Trophoblast cell (in vitro differentiated cells and primary cell): Measurements from ENCODE around the gene EEFSEC.

Experiments
- DNase-seq, 2 donors: peaks; one replicate each; pipeline ENCODE4 v3.0.0-alpha.2; 2016
- H2AFZ ChIP-seq: 2 replicates; pipeline ENCODE4 v1.6.1; 2013; ENCODE audit warnings: low read length, moderate library complexity, mild to moderate bottlenecking; ENCODE audit not compliant: insufficient read depth, poor library complexity
- H2AK5ac ChIP-seq: 2 replicates; pipeline ENCODE4 v1.6.1; 2013; ENCODE audit warnings: mild to moderate bottlenecking, low read length
- H2BK120ac ChIP-seq: 2 replicates; pipeline ENCODE4 v1.6.1; 2013; ENCODE audit warnings: low read length, mild to moderate bottlenecking, moderate library complexity; ENCODE audit not compliant: insufficient read depth, poor library complexity
- H2BK12ac ChIP-seq: 2 replicates; pipeline ENCODE4 v1.6.1; 2013; ENCODE audit warnings: mild to moderate bottlenecking, low read length, moderate library complexity
- H2BK5ac ChIP-seq: 2 replicates; pipeline ENCODE4 v1.6.1; 2013; ENCODE audit warnings: low read length, low read depth, moderate library complexity, mild to moderate bottlenecking; ENCODE audit not compliant: poor library complexity
- H3K14ac ChIP-seq: 2 replicates; pipeline ENCODE4 v1.6.1; 2013; ENCODE audit warnings: mild to moderate bottlenecking, low read length
- H3K18ac ChIP-seq: 2 replicates; pipeline ENCODE4 v1.6.1; 2013; ENCODE audit warnings: mild to moderate bottlenecking, low read length
- H3K23ac ChIP-seq: 2 replicates; pipeline ENCODE4 v1.6.1; 2013; ENCODE audit warnings: low read length
- H3K27ac ChIP-seq: 2 replicates; pipeline ENCODE4 v1.5.1; 2013; ENCODE audit warnings: low read depth, mild to moderate bottlenecking, inconsistent platforms, low read length, moderate library complexity
- H3K27me3 ChIP-seq: 2 replicates; pipeline ENCODE4 v1.6.1; 2013; ENCODE audit warnings: inconsistent platforms, mild to moderate bottlenecking, low read length, moderate library complexity; ENCODE audit not compliant: insufficient read depth
- H3K36me3 ChIP-seq, 2 experiments: 1 replicate in 1 of 2; 2 replicates in 1 of 2; pipeline ENCODE4 v1.6.1; 2013; ENCODE audit warnings: low read length in 2 of 2, mild to moderate bottlenecking in 2 of 2, moderate library complexity in 1 of 2; ENCODE audit not compliant: insufficient read depth in 2 of 2, control insufficient read depth in 1 of 2
- H3K4ac ChIP-seq: 2 replicates; pipeline ENCODE4 v1.6.1; 2013; ENCODE audit warnings: low read depth, mild to moderate bottlenecking, low read length, moderate library complexity
- H3K4me1 ChIP-seq, 2 experiments: 1 replicate in 1 of 2; 2 replicates in 1 of 2; pipeline ENCODE4 v1.6.1; 2013; ENCODE audit warnings: low read length in 2 of 2, mild to moderate bottlenecking in 2 of 2, moderate library complexity in 1 of 2; ENCODE audit not compliant: insufficient read depth in 2 of 2, control insufficient read depth in 1 of 2
- H3K4me2 ChIP-seq: 2 replicates; pipeline ENCODE4 v1.6.1; 2013; ENCODE audit warnings: inconsistent platforms, mild to moderate bottlenecking, low read length, moderate library complexity
- H3K4me3 ChIP-seq: 2 replicates; pipeline ENCODE4 v1.5.1; 2013; ENCODE audit warnings: mild to moderate bottlenecking, low read depth, low read length, inconsistent platforms
- H3K79me1 ChIP-seq: one replicate; pipeline ENCODE4 v1.6.1; 2013; ENCODE audit warnings: low read length
- H3K79me2 ChIP-seq: 2 replicates; pipeline ENCODE4 v1.6.1; 2013; ENCODE audit warnings: low read length, mild to moderate bottlenecking; ENCODE audit not compliant: control insufficient read depth, insufficient read depth, poor library complexity
- H3K9ac ChIP-seq: 2 replicates; pipeline ENCODE4 v1.6.1; 2013; ENCODE audit warnings: mild to moderate bottlenecking, low read length
- H3K9me3 ChIP-seq: 2 replicates; pipeline ENCODE4 v1.6.1; 2013; ENCODE audit warnings: low read depth, mild to moderate bottlenecking, control low read depth, inconsistent platforms, low read length; ENCODE audit not compliant: insufficient read depth
- H4K12ac ChIP-seq: 2 replicates; pipeline ENCODE4 v1.6.1; 2013; ENCODE audit warnings: low read depth, mild to moderate bottlenecking, low read length, moderate library complexity
- H4K8ac ChIP-seq: 2 replicates; pipeline ENCODE4 v1.6.1; 2013; ENCODE audit warnings: low read depth, mild to moderate bottlenecking, low read length, moderate library complexity
- H4K91ac ChIP-seq: one replicate; pipeline ENCODE4 v1.6.1; 2013; ENCODE audit warnings: low read depth, mild to moderate bottlenecking, low read length, moderate library complexity
- WGBS: extraction: QIAGEN DNeasy Blood & Tissue Kit; methylation state at CpG from one replicate; pipeline ENCODE4 v1.1.7; 2013; ENCODE audit warnings: missing lambda C conversion rate; ENCODE audit not compliant: insufficient read length, insufficient coverage; ENCODE audit errors: extremely low coverage; 5-methylcytosine and 5-hydroxymethylcytosine counted together

EEFSEC gene

GRCh38 chr3:128113817-128114794 lies 39.2 kb upstream of the EEFSEC start:
- no peak overlapping the region for H3K27ac ChIP-seq
- H3K27me3 ChIP-seq: no peaks in the 10 kb centered on the region
- H3K9ac ChIP-seq: no peak overlapping the region
- no peaks in the 10 kb centered on the region for H3K4me1 ChIP-seq
- H3K36me3 ChIP-seq: peaks cover 5 to 11% of the 10 kb centered on the region in 2 experiments
- H3K4me3 ChIP-seq: no peak overlapping the region
- H2BK12ac ChIP-seq: no peak overlapping the region
- no peaks in the 10 kb centered on the region for H3K79me1 ChIP-seq
- no CpG with 5 or more reads among the region's 9 CpGs for WGBS
- H2BK120ac ChIP-seq: no peak overlapping the region
- no peak overlapping the region for H4K12ac ChIP-seq
- no peak overlapping the region for H2BK5ac ChIP-seq
- no peak overlapping the region for H2AFZ ChIP-seq
- H3K18ac ChIP-seq: no peak overlapping the region
- H3K4me2 ChIP-seq: no peak overlapping the region
- H3K79me2 ChIP-seq: no peaks in the 10 kb centered on the region
- H3K4ac ChIP-seq: no peak overlapping the region
- no peak overlapping the region for H3K14ac ChIP-seq
- no peaks in the 10 kb centered on the region for H3K9me3 ChIP-seq
- H2AK5ac ChIP-seq: no peak overlapping the region
- H3K23ac ChIP-seq: no peak overlapping the region
- no peak for DNase-seq
- H4K91ac ChIP-seq: no peak overlapping the region
- no peak overlapping the region for H4K8ac ChIP-seq

GRCh38 chr3:128122013-128122412 lies 31.3 kb upstream of the EEFSEC start:
- Histone ChIP-seq H3K4me3 (no peak overlapping the region), H3K27me3 (no peaks in the 10 kb centered on the region), H3K14ac (no peak overlapping the region), H2AK5ac (no peak overlapping the region), H2BK5ac (no peak overlapping the region), H3K27ac (no peak overlapping the region), H3K9me3 (no peaks in the 10 kb centered on the region), H3K79me1 (peaks cover 3% of the 10 kb centered on the region), H4K12ac (no peak overlapping the region), H3K4ac (no peak overlapping the region), H3K23ac (no peak overlapping the region), H2BK12ac (no peak overlapping the region), H3K9ac (no peak overlapping the region), H2AFZ (no peak overlapping the region), H2BK120ac (no peak overlapping the region), H4K8ac (no peak overlapping the region), H3K4me2 (no peak overlapping the region), H3K18ac (no peak overlapping the region), H3K36me3 (peaks cover 0 to 2% of the 10 kb centered on the region in 2 experiments), H3K4me1 (peaks cover 2% of the 10 kb centered on the region in 2 experiments), H4K91ac (no peak overlapping the region), H3K79me2 (no peaks in the 10 kb centered on the region)
- WGBS: no CpG with 5 or more reads among the region's 1 CpG
- DNase-seq: no peak

- DNase-seq: no peak
- peaks cover 0 to 2% of the 10 kb centered on the region in 2 experiments for H3K36me3 ChIP-seq
- no peak overlapping the region for H3K23ac ChIP-seq
- H4K8ac ChIP-seq: peak overlapping the region; percentile 84
- peak overlapping the region; percentile 1 for H3K27ac ChIP-seq
- WGBS: no CpG with 5 or more reads among the region's 22 CpGs
- H2BK120ac ChIP-seq: no peak overlapping the region
- H3K79me2 ChIP-seq: no peaks in the 10 kb centered on the region
- H2BK12ac ChIP-seq: no peak overlapping the region
- peak overlapping the region; percentile 96 for H3K4me2 ChIP-seq
- no peaks in the 10 kb centered on the region for H3K9me3 ChIP-seq
- H3K79me1 ChIP-seq: peaks cover 3% of the 10 kb centered on the region
- H3K14ac ChIP-seq: peak overlapping the region; percentile 10
- H4K91ac ChIP-seq: peak overlapping the region; percentile 4
- H4K12ac ChIP-seq: peak overlapping the region; percentile 10
- peak overlapping the region; percentile 86 for H3K4me3 ChIP-seq
- peak overlapping the region; percentile 35 for H2AFZ ChIP-seq
- peak overlapping the region; percentile 4 for H3K18ac ChIP-seq
- peak overlapping the region; percentile 1 for H3K4ac ChIP-seq
- peak overlapping the region; percentile 64 for H3K9ac ChIP-seq
- no peaks in the 10 kb centered on the region for H3K27me3 ChIP-seq
- no peak overlapping the region for H2AK5ac ChIP-seq
- no peak overlapping the region for H2BK5ac ChIP-seq
- H3K4me1 ChIP-seq: peaks cover 2% of the 10 kb centered on the region in 2 experiments
These were observed 30.1 kb upstream of the EEFSEC start for GRCh38 chr3:128123156-128123537.

GRCh38 chr3:128123538-128124368 lies 29.5 kb upstream of the EEFSEC start, which contains the start of gene RUVBL1:
RUVBL1 (minus strand) TSS chr3:128123812; CDS start chr3:128123724, 88 bp downstream.
- peak within 1 kb of the TSS; percentile 1 for H3K27ac ChIP-seq
- H3K27me3 ChIP-seq: no peaks in the 10 kb centered on the region
- peaks cover 3% of the 10 kb centered on the region for H3K79me1 ChIP-seq
- peak within 1 kb of the TSS; percentile 86 for H3K4me3 ChIP-seq
- H4K8ac ChIP-seq: peak within 1 kb of the TSS; percentile 96
- H3K4me1 ChIP-seq: peaks cover 2% of the 10 kb centered on the region in 2 experiments
- no peaks in the 10 kb centered on the region for H3K79me2 ChIP-seq
- no peak within 1 kb of the TSS for H2BK5ac ChIP-seq
- no peak within 1 kb of the TSS for H2BK120ac ChIP-seq
- WGBS: no CpG with 5 or more reads among the region's 47 CpGs
- H3K23ac ChIP-seq: no peak within 1 kb of the TSS
- peak; percentile 96 to 97 for DNase-seq
- H4K91ac ChIP-seq: peak within 1 kb of the TSS; percentile 68
- peak within 1 kb of the TSS; percentile 75 for H2AK5ac ChIP-seq
- peak within 1 kb of the TSS; percentile 91 for H2AFZ ChIP-seq
- peak within 1 kb of the TSS; percentile 96 for H3K4me2 ChIP-seq
- no peak within 1 kb of the TSS for H2BK12ac ChIP-seq
- H3K36me3 ChIP-seq: no peaks in the 10 kb centered on the region
- peak within 1 kb of the TSS; percentile 1 for H3K4ac ChIP-seq
- H3K9ac ChIP-seq: peak within 1 kb of the TSS; percentile 64
- H3K9me3 ChIP-seq: no peaks in the 10 kb centered on the region
- peak within 1 kb of the TSS; percentile 4 for H3K18ac ChIP-seq
- H4K12ac ChIP-seq: peak within 1 kb of the TSS; percentile 78
- H3K14ac ChIP-seq: peak within 1 kb of the TSS; percentile 10
